ENCODE measurements around the gene TAS2R60.
"Not testable (repeated sequence)": the region's sequence is repeated elsewhere in the genome, so short reads cannot be mapped to it uniquely, and the experiment has no call there.

The TAS2R60 gene, protein sequence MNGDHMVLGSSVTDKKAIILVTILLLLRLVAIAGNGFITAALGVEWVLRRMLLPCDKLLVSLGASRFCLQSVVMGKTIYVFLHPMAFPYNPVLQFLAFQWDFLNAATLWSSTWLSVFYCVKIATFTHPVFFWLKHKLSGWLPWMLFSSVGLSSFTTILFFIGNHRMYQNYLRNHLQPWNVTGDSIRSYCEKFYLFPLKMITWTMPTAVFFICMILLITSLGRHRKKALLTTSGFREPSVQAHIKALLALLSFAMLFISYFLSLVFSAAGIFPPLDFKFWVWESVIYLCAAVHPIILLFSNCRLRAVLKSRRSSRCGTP

DNA sequence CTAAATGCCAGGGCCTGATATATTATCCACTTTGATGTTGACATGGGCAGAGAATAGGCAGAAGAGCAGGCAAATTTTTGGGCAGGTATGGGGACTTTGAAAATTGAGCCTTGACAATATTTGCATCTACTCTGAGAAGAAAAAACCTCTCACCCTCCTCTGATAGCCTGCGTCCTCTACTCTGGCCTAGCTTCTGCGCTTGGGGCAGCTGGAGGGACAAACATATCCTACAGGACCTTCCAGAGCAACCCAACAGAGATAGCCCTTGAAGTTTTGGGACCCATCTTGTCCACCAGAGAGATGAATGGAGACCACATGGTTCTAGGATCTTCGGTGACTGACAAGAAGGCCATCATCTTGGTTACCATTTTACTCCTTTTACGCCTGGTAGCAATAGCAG lies at the start of gene TAS2R60:
Gene TAS2R60 (plus strand): TSS at position 301 of the 400 bp plus-strand sequence. CDS start 0 bp downstream, at position 301.
- Histone ChIP-seq H3K4me3 (no peak within 1 kb of the TSS), H3K27ac (no peak within 1 kb of the TSS)

DNA sequence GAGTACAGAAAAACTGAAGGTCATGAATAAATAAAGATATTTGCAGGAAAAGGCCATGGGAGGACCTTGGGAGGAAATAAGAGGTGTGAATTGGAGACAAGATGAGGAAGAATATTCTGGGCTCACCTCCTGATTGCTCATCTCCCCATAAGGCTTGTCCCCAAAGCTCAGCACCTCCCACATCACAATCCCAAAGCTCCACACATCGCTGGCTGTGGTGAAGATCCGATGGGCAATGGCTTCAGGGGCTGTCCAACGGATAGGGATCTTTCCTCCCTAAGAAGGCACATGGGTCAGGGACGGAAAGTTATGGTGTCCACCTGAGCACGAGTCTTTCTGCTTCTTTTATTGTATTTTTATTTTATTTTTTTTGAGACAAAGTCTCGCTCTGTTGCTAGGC lies 49.2 kb upstream of the TAS2R60 start:
- H3K27ac ChIP-seq: no peak overlapping the region

GRCh38 chr7:143394777-143395176 lies 48.5 kb upstream of the TAS2R60 start:
- no peak overlapping the region for H3K27ac ChIP-seq
- H3K4me3 ChIP-seq: no peak overlapping the region

More for the DNA sequence above, 49.2 kb upstream of the TAS2R60 start:
- H3K4me3 ChIP-seq: no peak overlapping the region

- Histone ChIP-seq H3K27ac (no peak overlapping the region), H3K4me3 (no peak overlapping the region)
These were observed 47.8 kb upstream of the TAS2R60 start for GRCh38 chr7:143395187-143396149.

GRCh38 chr7:143396182-143396581 lies 47.1 kb upstream of the TAS2R60 start:
- Histone ChIP-seq H3K4me3 (no peak overlapping the region), H3K27ac (no peak overlapping the region)

DNA sequence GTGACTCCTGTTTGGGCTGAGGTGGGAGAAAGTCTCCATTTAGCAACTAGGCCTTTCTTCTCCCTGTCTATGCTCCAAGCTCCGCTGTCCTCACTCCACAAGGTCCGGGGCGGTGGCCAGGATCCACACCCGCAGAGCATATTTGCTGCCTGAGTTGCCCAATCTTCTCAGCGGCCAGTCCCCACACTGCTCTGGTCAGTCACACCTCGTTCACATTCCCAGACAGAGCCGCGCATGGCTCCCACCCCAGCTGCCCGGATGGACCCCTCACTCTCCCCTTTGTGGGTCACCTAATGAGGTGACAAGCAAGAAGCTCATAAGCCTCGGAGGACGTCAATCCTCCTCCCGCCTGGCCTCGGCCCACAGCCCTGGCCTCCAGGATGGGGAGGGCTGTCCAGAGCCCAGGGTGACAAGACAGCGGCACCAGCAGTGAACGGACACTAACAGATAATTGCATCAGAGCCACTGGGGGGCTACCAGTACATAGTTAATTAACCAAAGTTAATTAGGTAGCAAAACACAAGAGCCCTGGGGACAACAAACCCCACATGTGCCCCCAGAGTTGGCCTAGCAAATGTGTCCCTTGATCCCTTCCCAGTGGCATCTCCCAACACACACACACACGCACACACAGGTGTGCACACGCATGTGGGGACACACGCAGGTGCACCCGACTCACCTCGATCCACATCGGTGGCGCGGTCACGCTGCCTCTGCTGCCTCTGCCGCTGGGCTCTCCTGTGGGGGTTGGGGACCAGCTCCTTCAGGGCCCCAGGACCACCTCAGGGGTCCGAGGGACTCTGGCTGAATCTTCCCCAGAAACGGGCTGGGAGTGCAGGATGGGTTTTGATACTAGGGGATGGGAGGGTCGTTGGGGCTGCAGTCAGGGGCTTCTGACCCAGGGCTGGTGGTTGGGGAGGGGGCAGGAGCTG lies 46.4 kb upstream of the TAS2R60 start:
- H3K27ac ChIP-seq: no peak overlapping the region

DNA sequence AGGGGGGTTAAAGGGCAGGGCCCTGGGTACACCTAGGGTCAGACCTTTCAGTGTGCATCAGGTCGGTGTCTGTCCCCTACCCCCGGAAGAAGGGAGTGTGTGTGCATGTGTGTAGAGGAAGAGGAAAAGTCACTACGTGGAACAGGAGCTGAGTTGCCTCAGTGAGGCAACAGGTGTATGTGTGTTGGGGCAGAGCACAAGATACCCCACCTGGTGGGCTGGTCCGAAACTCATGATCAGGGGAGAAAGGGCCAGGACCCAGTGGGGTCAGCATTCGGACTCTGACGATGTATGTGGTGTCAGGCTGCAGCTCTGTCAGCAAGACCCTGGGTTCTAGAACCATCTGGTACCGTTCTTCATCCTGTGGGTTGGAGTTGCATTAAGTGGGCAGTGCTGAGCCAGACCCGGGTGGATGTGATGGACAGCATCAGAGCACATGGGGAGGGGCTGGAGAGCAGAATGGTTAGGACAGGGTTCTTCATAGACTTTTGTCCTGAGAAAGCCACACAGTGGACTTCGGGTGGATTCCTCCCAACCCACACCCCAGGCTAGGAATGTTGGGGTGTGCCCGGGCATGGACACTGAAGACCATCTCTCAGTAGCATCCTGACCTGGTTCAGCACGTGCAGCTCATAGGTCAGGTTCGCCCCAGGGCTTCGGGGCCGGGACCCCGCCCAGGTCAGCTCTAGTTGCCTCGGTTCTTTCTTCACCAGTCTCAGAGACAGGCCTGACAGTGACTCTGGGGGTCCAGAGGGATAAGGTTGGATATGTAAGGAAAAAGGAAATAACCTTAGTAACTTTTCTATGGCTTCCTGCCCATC lies 45.3 kb upstream of the TAS2R60 start:
- no peak overlapping the region for H3K27ac ChIP-seq
- H3K4me3 ChIP-seq: no peak overlapping the region

More for the DNA sequence above, 46.4 kb upstream of the TAS2R60 start:
- H3K4me3 ChIP-seq: no peak overlapping the region

- Histone ChIP-seq H3K4me3 (no peak overlapping the region), H3K27ac (no peak overlapping the region)
These were observed 44.6 kb upstream of the TAS2R60 start for GRCh38 chr7:143398616-143399015.

- Histone ChIP-seq H3K4me3 (no peak overlapping the region), H3K27ac (no peak overlapping the region)
These were observed 44.1 kb upstream of the TAS2R60 start for GRCh38 chr7:143399151-143399550.

GRCh38 chr7:143399642-143400041 lies 43.6 kb upstream of the TAS2R60 start:
- Histone ChIP-seq H3K4me3 (no peak overlapping the region), H3K27ac (no peak overlapping the region)

DNA sequence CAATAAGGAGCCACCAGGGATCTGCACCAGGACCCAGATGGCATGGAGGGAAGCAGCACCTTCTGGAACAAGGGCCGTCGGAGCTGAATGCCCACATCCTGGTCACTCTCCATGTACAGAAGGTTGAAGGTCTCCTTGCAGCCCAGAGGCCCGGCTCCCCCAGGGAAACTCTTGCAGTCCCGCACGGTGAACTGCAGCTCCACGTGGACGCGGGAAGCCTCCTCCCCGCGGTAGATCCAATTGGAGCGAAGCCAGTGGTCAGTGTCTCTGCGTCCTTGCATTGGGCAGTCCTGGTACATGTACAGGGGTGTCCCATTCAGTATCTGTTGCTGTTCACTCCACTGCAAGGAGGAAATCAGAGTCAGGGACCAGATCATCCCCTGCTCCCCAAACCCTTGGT lies 42.0 kb upstream of the TAS2R60 start:
- H3K4me3 ChIP-seq: no peak overlapping the region

DNA sequence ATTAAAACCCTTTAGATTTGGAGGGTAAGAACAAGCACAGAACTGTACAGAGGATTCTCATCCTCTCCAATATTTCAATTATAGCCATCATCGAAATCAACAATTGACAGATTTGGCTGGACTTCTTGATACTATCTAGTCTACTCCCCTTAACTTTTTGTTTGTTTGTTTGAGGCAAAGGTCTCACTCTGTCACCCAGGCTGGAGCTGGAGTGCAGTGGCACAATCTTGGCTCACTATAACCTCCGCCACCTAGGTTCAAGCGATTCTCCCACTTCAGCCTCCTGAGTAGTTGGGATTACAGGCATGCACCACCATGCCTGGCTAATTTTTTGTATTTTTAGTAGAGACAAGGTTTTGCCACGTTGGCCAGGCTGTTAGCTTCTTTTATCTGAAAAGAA lies 41.0 kb upstream of the TAS2R60 start:
- not testable (repeated sequence) for H3K4me3 ChIP-seq, H3K27ac ChIP-seq

More for the DNA sequence above, 42.0 kb upstream of the TAS2R60 start:
- no peak overlapping the region for H3K27ac ChIP-seq

- no peak overlapping the region for H3K4me3 ChIP-seq
- H3K27ac ChIP-seq: no peak overlapping the region
These were observed 37.9 kb upstream of the TAS2R60 start for GRCh38 chr7:143405173-143406001.

DNA sequence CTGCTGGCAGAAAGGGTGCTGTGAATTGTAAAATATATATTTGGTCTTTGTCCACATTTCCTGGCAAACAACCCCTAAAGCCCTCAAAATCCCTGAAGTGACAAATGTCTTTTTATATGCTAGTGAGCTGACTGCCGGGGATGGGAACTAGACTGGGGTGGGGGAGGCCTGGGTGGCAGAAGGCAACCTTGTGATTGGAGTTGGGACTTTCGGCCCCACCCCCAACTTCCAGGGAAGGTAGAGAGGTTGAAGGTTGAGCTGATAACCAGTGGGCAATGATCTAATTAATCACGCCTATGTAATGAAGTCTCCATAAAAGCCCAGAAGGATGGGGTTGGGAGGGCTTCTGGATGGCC lies 37.3 kb upstream of the TAS2R60 start:
- Histone ChIP-seq H3K4me3 (no peak overlapping the region), H3K27ac (no peak overlapping the region)

- peak overlapping the region in 18 of 21 experiments; percentile 18 to 78 (median 68) for H3K27ac ChIP-seq
- H3K4me3 ChIP-seq: peak overlapping the region; percentile 46 to 60 (median 50)
These were observed 35.7 kb upstream of the TAS2R60 start for GRCh38 chr7:143407287-143408251.

- Histone ChIP-seq H3K27ac (peak overlapping the region in 20 of 21 experiments; percentile 25 to 78 (median 68)), H3K4me3 (peak overlapping the region; percentile 46 to 60 (median 50))
These were observed 35.0 kb upstream of the TAS2R60 start for GRCh38 chr7:143408252-143408685.

Data from skin epidermis (tissue), 12 donors.